Mesenchymal stem cell (in vitro differentiated cells and primary cell): ENCODE measurements around the gene ZNF10.

Experiments used
- DNase-seq: peaks from one replicate; pipeline ENCODE4 v3.0.0-alpha.2; 2013
- H2AFZ ChIP-seq: one replicate; pipeline ENCODE4 v1.6.1; 2013; ENCODE audit warnings: low read depth, mild to moderate bottlenecking, control low read depth, inconsistent platforms, low read length, moderate library complexity
- H2AK5ac ChIP-seq: 2 replicates; pipeline ENCODE4 v1.6.1; 2013; ENCODE audit warnings: low read length, moderate library complexity, mild to moderate bottlenecking, inconsistent platforms; ENCODE audit not compliant: severe bottlenecking
- H2BK120ac ChIP-seq: one replicate; pipeline ENCODE4 v1.6.1; 2013; ENCODE audit warnings: low read depth, mild to moderate bottlenecking, inconsistent platforms, low read length, moderate library complexity
- H2BK12ac ChIP-seq, 2 experiments: one replicate each; pipeline ENCODE4 v1.6.1; 2013; ENCODE audit warnings: inconsistent platforms in 2 of 2, low read length in 2 of 2, mild to moderate bottlenecking in 2 of 2, moderate library complexity in 2 of 2, control low read depth in 1 of 2
- H2BK15ac ChIP-seq: one replicate; pipeline ENCODE4 v1.6.1; 2013; ENCODE audit warnings: mild to moderate bottlenecking, low read depth, inconsistent platforms; ENCODE audit not compliant: poor library complexity, severe bottlenecking
- H2BK5ac ChIP-seq: 2 replicates; pipeline ENCODE4 v1.6.1; 2013; ENCODE audit warnings: low read depth, mild to moderate bottlenecking, low read length, control low read depth, inconsistent platforms; ENCODE audit not compliant: poor library complexity, severe bottlenecking
- H3K14ac ChIP-seq, 2 experiments: one replicate each; pipeline ENCODE4 v1.6.1; 2013; ENCODE audit warnings: inconsistent platforms in 2 of 2, low read length in 2 of 2, control low read depth in 1 of 2, mild to moderate bottlenecking in 1 of 2, moderate library complexity in 1 of 2
- H3K18ac ChIP-seq, 2 experiments: one replicate each; pipeline ENCODE4 v1.6.1; 2013; ENCODE audit warnings: inconsistent platforms in 2 of 2, low read length in 2 of 2, control low read depth in 1 of 2, low read depth in 1 of 2, mild to moderate bottlenecking in 1 of 2
- H3K23ac ChIP-seq, 2 experiments: one replicate each; pipeline ENCODE4 v1.6.1; 2013; ENCODE audit warnings: inconsistent platforms in 2 of 2, low read length in 2 of 2, mild to moderate bottlenecking in 2 of 2, moderate library complexity in 2 of 2, control low read depth in 1 of 2
- H3K27ac ChIP-seq: 2 replicates; pipeline ENCODE4 v1.5.1; 2013; ENCODE audit warnings: mild to moderate bottlenecking, moderate library complexity, low read length, control low read depth, inconsistent platforms; ENCODE audit not compliant: poor library complexity, severe bottlenecking
- H3K27me3 ChIP-seq, 2 experiments: 2 replicates each; pipeline versions ENCODE4 v1.6.1 to v1.7.0; 2013; ENCODE audit warnings: low read length in 2 of 2, mild to moderate bottlenecking in 2 of 2, moderate library complexity in 2 of 2, control low read depth in 1 of 2, inconsistent platforms in 1 of 2; ENCODE audit not compliant: control insufficient read depth in 1 of 2, insufficient read depth in 1 of 2
- H3K36me3 ChIP-seq, 2 experiments: 2 replicates each; pipeline versions ENCODE4 v1.6.1 to v1.7.0; 2013; ENCODE audit warnings: low read length in 2 of 2, control low read depth in 1 of 2, inconsistent platforms in 1 of 2, low read depth in 1 of 2, mild to moderate bottlenecking in 1 of 2; ENCODE audit not compliant: insufficient read depth in 2 of 2, control insufficient read depth in 1 of 2
- H3K4ac ChIP-seq, 2 experiments: one replicate each; pipeline ENCODE4 v1.6.1; 2013; ENCODE audit warnings: inconsistent platforms in 2 of 2, low read length in 2 of 2, mild to moderate bottlenecking in 2 of 2, moderate library complexity in 2 of 2, control low read depth in 1 of 2, low read depth in 1 of 2
- H3K4me1 ChIP-seq: 2 replicates; pipeline ENCODE4 v1.6.1; 2013; ENCODE audit warnings: low read depth, low read length, control low read depth; ENCODE audit not compliant: control insufficient read depth, insufficient read depth
- H3K4me2 ChIP-seq: 2 replicates; pipeline ENCODE4 v1.6.1; 2013; ENCODE audit warnings: low read length, mild to moderate bottlenecking, inconsistent platforms; ENCODE audit not compliant: poor library complexity, severe bottlenecking
- H3K4me3 ChIP-seq, 2 experiments: 2 replicates each; pipeline versions ENCODE4 v1.5.1 to v1.7.0; 2013; ENCODE audit warnings: low read length in 2 of 2, mild to moderate bottlenecking in 2 of 2, control low read depth in 1 of 2, low read depth in 1 of 2; ENCODE audit not compliant: insufficient read depth in 1 of 2
- H3K79me1 ChIP-seq: replicated peaks from 2 replicates; pipeline ENCODE4 v1.6.1; 2013; ENCODE audit warnings: mild to moderate bottlenecking, control low read depth, low read length, inconsistent platforms; ENCODE audit not compliant: poor library complexity, severe bottlenecking
- H3K9ac ChIP-seq: 2 replicates; pipeline ENCODE4 v1.7.0; 2013; ENCODE audit warnings: mild to moderate bottlenecking, low read length, moderate library complexity
- H3K9me3 ChIP-seq: 2 replicates; pipeline ENCODE4 v1.7.0; 2013; ENCODE audit warnings: mild to moderate bottlenecking, low read length; ENCODE audit not compliant: control insufficient read depth
- H4K8ac ChIP-seq: one replicate; pipeline ENCODE4 v1.6.1; 2013; ENCODE audit warnings: inconsistent platforms, mild to moderate bottlenecking, low read length, moderate library complexity
- H4K91ac ChIP-seq: one replicate; pipeline ENCODE4 v1.6.1; 2013; ENCODE audit warnings: mild to moderate bottlenecking, low read length, inconsistent platforms
- WGBS: methylation state at CpG from one replicate; pipeline ENCODE4 v1.1.7; 2013; ENCODE audit warnings: mixed read lengths; 5-methylcytosine and 5-hydroxymethylcytosine counted together

The ZNF10 gene

DNA sequence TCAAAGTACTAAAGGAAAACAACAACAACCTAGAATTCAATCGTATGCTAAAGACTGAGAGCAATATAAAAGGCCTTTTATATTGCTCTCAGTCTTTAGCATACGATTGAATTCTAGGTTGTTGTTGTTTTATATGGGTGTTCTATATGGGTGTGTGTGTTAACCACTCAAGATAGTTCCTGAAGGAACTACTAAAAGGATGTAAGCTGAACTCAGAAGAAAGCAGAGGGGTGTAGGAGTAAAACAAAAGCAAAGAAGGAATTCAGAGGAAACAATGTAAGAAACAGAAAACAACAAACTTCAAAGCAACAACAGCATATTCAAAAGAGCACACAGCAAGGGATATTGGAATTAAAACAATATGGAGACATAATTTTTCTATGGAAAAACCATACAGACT lies 5.8 kb upstream of the ZNF10 start:
- Histone ChIP-seq H2BK15ac (no peak overlapping the region), H3K9ac (no peak overlapping the region), H3K36me3 (peaks cover 21 to 63% of the 10 kb centered on the region in 2 experiments), H3K4ac (no peak overlapping the region), H4K91ac (no peak overlapping the region), H3K14ac (no peak overlapping the region), H3K4me3 (peak overlapping the region in 1 of 2 experiments; percentile 70), H2BK12ac (no peak overlapping the region), H2AK5ac (no peak overlapping the region), H4K8ac (no peak overlapping the region), H2BK120ac (no peak overlapping the region), H3K18ac (no peak overlapping the region), H3K4me2 (no peak overlapping the region), H3K4me1 (no peaks in the 10 kb centered on the region), H3K23ac (no peak overlapping the region), H2AFZ (no peak overlapping the region), H3K27ac (no peak overlapping the region), H2BK5ac (no peak overlapping the region), H3K79me1 (peaks cover 22% of the 10 kb centered on the region), H3K27me3 (no peaks in the 10 kb centered on the region), H3K9me3 (peaks cover 88% of the 10 kb centered on the region)
- 100% methylated on average over 1 of the region's 2 CpGs for WGBS
- DNase-seq = no peak

DNA sequence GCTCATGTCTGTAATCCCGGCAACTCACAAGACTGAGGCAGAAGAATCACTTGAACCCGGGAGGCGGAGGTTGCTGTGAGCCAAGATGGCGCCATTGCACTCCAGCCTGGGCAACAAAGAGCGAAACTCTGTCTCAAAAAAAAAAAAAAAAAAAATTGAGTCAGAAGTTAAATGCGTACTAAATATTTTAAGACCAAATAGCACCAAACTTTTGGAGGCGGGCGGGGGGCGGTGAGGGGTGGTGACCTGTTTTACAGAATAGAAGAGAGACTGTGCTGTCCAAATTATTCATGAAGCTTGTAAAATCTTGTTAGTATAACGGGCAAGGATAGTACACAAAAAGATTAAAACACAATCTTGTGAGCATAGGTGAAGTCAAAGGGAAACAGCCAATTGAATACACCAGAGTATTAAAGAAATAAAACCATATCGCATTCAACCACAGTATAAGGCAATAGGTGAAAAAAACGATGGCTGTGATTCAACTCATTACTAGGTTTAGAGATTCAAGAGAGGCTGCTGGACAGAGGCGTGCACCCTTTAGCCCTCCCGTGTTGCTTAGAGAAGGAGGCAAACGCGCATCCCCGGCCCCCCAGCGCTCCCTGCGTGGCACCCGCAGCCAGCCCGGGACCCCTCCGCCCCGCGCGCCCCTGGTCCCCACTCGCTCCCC lies 924 bp upstream of the ZNF10 start:
- H2BK15ac ChIP-seq = peak overlapping the region; percentile 73
- no peak for DNase-seq
- peaks cover 58% of the 10 kb centered on the region for H3K9me3 ChIP-seq
- H2AK5ac ChIP-seq = no peak overlapping the region
- peak overlapping the region; percentile 96 for H3K9ac ChIP-seq
- no peak overlapping the region for H3K23ac ChIP-seq
- H3K79me1 ChIP-seq = peaks cover 21% of the 10 kb centered on the region
- peak overlapping the region; percentile 73 to 90 for H3K4me3 ChIP-seq
- H2BK120ac ChIP-seq = no peak overlapping the region
- H2BK5ac ChIP-seq = no peak overlapping the region
- no peak overlapping the region for H4K91ac ChIP-seq
- H2AFZ ChIP-seq = peak overlapping the region; percentile 49
- H4K8ac ChIP-seq = peak overlapping the region; percentile 16
- H3K4me2 ChIP-seq = peak overlapping the region; percentile 92
- H3K36me3 ChIP-seq = peaks cover 17 to 30% of the 10 kb centered on the region in 2 experiments
- H3K27ac ChIP-seq = peak overlapping the region; percentile 55
- 24% methylated on average over 22 of the region's 26 CpGs for WGBS
- no peak overlapping the region for H2BK12ac ChIP-seq
- H3K14ac ChIP-seq = peak overlapping the region in 1 of 2 experiments; percentile 37
- peak overlapping the region; percentile 52 to 71 for H3K18ac ChIP-seq
- H3K27me3 ChIP-seq = no peaks in the 10 kb centered on the region
- H3K4me1 ChIP-seq = no peaks in the 10 kb centered on the region
- H3K4ac ChIP-seq = peak overlapping the region; percentile 14 to 39

DNA sequence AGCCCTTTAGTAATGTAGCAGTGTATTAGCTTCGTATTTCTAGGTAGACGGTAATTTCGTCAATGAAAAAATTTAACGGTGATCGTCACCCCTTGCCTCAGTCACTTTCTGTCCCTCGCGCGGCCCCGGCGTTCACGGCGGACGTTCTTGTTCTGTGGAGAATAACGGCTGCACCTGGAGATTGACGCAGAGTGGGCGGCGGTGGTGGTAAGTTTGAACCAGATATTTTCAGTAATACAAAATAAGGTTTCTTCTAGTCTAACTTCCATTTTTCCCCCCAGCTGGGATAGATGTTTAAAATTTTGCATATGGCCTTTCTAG lies 341 bp downstream of the ZNF10 start:
- peak overlapping the region; percentile 70 for H3K27ac ChIP-seq
- no peaks in the 10 kb centered on the region for H3K27me3 ChIP-seq

DNA sequence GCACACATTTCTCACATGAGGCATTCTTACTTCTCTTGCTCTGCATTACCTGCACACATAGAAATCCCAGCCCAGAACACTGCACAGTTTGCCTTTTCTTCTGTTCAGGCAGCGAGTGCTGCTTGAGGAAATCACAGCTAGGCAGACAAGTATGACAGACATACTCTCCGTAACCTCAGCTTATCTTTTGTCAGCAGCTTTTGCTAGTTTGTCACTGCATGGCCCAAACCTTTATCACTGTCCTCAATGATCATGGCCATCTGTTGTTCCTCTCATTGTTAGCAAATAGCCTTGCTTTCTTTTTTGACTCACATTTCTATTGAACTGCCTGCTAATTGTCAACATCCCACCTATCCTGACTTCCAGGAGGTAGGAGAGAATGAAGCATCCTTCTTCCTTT lies 5.3 kb downstream of the ZNF10 start:
- Histone ChIP-seq H2AK5ac (no peak overlapping the region), H3K79me1 (peaks cover 28% of the 10 kb centered on the region), H3K9ac (no peak overlapping the region), H2BK15ac (no peak overlapping the region), H2BK120ac (no peak overlapping the region), H3K14ac (no peak overlapping the region), H3K18ac (no peak overlapping the region), H4K91ac (no peak overlapping the region), H4K8ac (no peak overlapping the region), H3K4me1 (no peaks in the 10 kb centered on the region), H3K4me2 (no peak overlapping the region), H2AFZ (no peak overlapping the region), H3K27me3 (no peaks in the 10 kb centered on the region), H3K27ac (no peak overlapping the region), H2BK12ac (no peak overlapping the region), H3K23ac (no peak overlapping the region), H3K36me3 (peaks cover 17 to 53% of the 10 kb centered on the region in 2 experiments), H3K4ac (no peak overlapping the region), H3K9me3 (peaks cover 79% of the 10 kb centered on the region), H2BK5ac (no peak overlapping the region), H3K4me3 (peak overlapping the region in 1 of 2 experiments; percentile 27)
- no peak for DNase-seq
- 84% methylated on average over 2 of the region's 2 CpGs for whole genome bisulfite sequencing

More for the DNA sequence above, 341 bp downstream of the ZNF10 start:
- Histone ChIP-seq H2AK5ac (no peak overlapping the region), H2BK5ac (no peak overlapping the region), H4K8ac (peak overlapping the region; percentile 4), H3K9ac (peak overlapping the region; percentile 96), H2BK15ac (no peak overlapping the region), H3K4me3 (peak overlapping the region; percentile 73 to 90), H3K23ac (peak overlapping the region in 1 of 2 experiments; percentile 20), H4K91ac (no peak overlapping the region), H3K4me2 (peak overlapping the region; percentile 46), H2BK120ac (no peak overlapping the region), H2BK12ac (no peak overlapping the region), H2AFZ (peak overlapping the region; percentile 67), H3K4ac (no peak overlapping the region), H3K14ac (no peak overlapping the region), H3K18ac (peak overlapping the region; percentile 38 to 78), H3K4me1 (no peaks in the 10 kb centered on the region), H3K79me1 (peaks cover 23% of the 10 kb centered on the region), H3K9me3 (peaks cover 58% of the 10 kb centered on the region), H3K36me3 (peaks cover 20 to 29% of the 10 kb centered on the region in 2 experiments)
- no peak for DNase-seq
- 1% methylated on average over 10 of the region's 17 CpGs for WGBS
